HL-60 (cell line): Measurements from ENCODE around the gene AHRR.

Experiments used
- DNase-seq, 2 experiments: peaks; one replicate each; pipeline ENCODE4 v3.0.0-alpha.2; 2010 to 2020; ENCODE audit warnings: low read depth in 1 of 2, low spot score in 1 of 2
- H3K27ac ChIP-seq: fragments of 250-450 bp; sonication (Bioruptor Pico); replicated peaks from 2 replicates; pipeline ENCODE4 v1.5.1; 2020; ENCODE audit warnings: mild to moderate bottlenecking, moderate library complexity
- H3K27me3 ChIP-seq: fragments of 250-450 bp; sonication (Bioruptor Pico); 2 replicates; pipeline ENCODE4 v1.5.1; 2021; ENCODE audit warnings: mild to moderate bottlenecking, moderate library complexity; ENCODE audit not compliant: insufficient read depth, poor library complexity, severe bottlenecking
- H3K4me3 ChIP-seq: replicated peaks from 2 replicates; pipeline ENCODE4 v1.5.1; 2011; ENCODE audit warnings: mild to moderate bottlenecking, control low read depth, low read length; ENCODE audit not compliant: insufficient read depth
- GABPA ChIP-seq: IDR thresholded peaks from 2 replicates; pipeline ENCODE4 v1.6.1; 2012; ENCODE audit warnings: low read depth
- POLR2AphosphoS5 ChIP-seq: IDR thresholded peaks from 2 replicates; pipeline ENCODE4 v1.6.1; 2012; ENCODE audit warnings: low read depth
- SPI1 ChIP-seq: IDR thresholded peaks from 2 replicates; pipeline ENCODE4 v1.6.1; 2012; ENCODE audit warnings: low read depth, mild to moderate bottlenecking, borderline replicate concordance
- TF ChIP-seq, protein P1 (sequence below): IDR thresholded peaks from one replicate; pipeline ENCODE4 v1.5.1; 2011; ENCODE audit warnings: low read length, control low read depth, inconsistent platforms; ENCODE audit not compliant: insufficient read depth
- TF ChIP-seq, protein P2 (sequence below): IDR thresholded peaks from 2 replicates; pipeline ENCODE4 v1.6.1; 2012; ENCODE audit warnings: low read depth; ENCODE audit not compliant: insufficient replicate concordance

AHRR gene

DNA sequence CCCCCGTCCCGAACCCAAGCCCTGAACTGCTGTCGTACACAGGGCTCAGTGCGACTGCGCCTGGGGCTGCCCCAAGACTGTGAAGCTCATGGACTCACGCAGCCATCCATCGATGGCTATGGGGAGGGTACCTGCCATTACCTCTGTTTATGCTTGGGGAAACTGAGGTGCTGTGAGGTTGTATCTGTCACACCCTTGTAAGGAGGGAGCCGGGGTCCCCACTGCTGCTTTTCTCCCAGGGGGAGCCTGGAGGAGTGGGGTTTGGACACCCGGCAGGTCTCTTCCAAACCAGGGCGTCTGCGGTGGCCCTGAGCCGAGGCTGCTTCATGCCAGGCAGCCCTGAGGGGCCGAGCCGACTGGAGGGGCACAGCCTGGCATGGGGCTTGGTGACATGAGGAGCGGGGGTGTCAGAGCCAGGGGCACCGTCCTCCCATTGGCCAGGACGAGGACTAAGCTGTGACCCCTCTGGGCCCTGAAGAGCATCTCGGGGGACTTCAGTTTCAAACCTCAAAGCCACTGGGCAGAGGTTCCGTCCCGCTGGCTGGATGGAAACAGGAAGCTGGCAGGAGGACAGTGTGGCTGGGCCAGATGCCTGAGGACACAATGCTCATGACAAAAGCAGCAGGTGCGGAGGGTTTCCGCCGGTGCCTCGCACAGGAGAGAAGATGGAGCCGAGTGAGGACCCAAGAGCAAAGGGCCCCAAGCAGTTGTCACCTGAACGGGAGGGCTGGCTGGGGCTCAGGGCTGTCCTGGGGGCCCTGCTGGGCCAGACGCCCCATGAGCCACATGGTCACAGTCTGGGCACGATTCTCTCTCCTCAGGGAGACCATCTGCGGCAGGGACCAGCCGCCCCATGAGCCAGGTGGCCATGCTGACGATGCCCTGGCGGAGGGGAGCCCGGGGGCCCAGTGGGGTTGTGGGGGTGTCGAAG lies 67.0 kb downstream of the AHRR start:
- TF ChIP-seq, protein P1, sequence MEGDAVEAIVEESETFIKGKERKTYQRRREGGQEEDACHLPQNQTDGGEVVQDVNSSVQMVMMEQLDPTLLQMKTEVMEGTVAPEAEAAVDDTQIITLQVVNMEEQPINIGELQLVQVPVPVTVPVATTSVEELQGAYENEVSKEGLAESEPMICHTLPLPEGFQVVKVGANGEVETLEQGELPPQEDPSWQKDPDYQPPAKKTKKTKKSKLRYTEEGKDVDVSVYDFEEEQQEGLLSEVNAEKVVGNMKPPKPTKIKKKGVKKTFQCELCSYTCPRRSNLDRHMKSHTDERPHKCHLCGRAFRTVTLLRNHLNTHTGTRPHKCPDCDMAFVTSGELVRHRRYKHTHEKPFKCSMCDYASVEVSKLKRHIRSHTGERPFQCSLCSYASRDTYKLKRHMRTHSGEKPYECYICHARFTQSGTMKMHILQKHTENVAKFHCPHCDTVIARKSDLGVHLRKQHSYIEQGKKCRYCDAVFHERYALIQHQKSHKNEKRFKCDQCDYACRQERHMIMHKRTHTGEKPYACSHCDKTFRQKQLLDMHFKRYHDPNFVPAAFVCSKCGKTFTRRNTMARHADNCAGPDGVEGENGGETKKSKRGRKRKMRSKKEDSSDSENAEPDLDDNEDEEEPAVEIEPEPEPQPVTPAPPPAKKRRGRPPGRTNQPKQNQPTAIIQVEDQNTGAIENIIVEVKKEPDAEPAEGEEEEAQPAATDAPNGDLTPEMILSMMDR = no peak
- peak; percentile 24; the same call in 1 of the 2 replicates for TF ChIP-seq POLR2AphosphoS5
- H3K27ac ChIP-seq = peak overlapping the region; percentile 67
- H3K27me3 ChIP-seq = no peaks in the 10 kb centered on the region
- peak in 1 of 2 experiments; percentile 36 for DNase-seq
- H3K4me3 ChIP-seq = no peak overlapping the region

DNA sequence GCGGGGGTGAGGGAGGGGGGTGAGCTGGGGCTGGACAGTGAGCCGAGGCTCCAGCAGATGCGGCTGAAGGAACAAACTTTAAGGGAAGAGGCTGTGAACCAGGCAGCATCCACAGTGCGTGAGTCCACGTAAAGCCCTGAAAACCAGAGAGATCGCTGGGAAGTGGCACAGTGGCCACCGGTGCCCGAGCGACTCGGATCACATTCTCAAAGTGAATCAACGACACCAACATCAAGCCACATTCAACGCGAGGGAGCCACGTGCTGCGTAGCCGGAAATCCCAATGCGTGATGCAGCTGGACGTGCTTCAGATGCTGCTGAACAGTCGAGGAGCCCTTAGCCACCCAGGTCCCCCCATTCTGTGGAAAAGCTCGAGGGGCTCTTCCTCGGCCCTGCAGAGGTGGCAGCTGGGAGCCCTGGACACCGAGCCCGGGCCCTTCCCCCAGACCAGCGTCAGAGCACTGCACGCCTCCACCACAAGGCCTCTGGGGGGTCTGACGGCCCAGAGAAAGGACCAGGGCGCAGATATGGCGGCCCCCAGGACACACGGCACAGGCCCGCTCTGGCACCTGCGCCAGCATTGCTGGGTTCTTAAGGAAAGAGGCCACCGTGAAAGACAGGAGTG lies 67.8 kb downstream of the AHRR start:
- H3K4me3 ChIP-seq = no peak overlapping the region
- H3K27me3 ChIP-seq = no peaks in the 10 kb centered on the region
- no peak for TF ChIP-seq SPI1
- DNase-seq = peak in 1 of 2 experiments; percentile 0
- peak overlapping the region; percentile 67 for H3K27ac ChIP-seq

DNA sequence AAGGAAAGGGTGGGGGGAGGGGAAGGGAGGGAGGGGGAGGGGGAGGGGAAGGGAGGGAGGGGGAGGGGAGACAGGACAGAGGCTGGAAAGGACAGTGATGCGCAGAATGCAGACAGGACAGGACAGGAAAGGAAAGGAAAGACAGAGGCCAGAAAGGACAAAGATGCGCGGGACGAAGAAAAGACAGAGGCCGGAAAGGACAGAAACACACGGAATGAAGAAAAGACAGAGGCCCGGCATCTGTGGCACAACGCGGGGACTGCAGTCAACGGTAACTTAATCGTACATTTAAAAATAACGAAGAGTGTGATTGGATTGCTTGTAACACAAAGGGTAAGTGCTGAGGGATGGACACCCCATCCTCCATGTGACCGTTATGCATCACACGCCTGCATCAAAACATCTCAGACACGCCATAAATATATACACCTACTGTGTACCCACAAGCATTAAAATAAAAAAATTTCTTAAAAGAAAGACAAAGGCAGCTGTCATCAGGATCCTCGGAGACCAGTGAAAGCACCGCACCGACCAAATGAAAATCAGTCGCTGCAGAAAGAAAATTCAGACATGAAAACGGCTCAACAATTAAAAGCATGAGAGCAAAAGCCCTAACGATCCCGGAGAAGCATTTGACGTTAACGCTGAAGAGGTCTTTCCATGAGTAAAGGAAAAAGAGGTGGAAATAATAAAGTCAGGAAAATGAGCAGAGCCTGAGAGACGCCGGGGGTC lies 68.5 kb downstream of the AHRR start:
- TF ChIP-seq POLR2AphosphoS5 = no peak
- TF ChIP-seq, protein P1 = no peak
- no peak for TF ChIP-seq GABPA
- no peak for TF ChIP-seq SPI1
- TF ChIP-seq, protein P2, sequence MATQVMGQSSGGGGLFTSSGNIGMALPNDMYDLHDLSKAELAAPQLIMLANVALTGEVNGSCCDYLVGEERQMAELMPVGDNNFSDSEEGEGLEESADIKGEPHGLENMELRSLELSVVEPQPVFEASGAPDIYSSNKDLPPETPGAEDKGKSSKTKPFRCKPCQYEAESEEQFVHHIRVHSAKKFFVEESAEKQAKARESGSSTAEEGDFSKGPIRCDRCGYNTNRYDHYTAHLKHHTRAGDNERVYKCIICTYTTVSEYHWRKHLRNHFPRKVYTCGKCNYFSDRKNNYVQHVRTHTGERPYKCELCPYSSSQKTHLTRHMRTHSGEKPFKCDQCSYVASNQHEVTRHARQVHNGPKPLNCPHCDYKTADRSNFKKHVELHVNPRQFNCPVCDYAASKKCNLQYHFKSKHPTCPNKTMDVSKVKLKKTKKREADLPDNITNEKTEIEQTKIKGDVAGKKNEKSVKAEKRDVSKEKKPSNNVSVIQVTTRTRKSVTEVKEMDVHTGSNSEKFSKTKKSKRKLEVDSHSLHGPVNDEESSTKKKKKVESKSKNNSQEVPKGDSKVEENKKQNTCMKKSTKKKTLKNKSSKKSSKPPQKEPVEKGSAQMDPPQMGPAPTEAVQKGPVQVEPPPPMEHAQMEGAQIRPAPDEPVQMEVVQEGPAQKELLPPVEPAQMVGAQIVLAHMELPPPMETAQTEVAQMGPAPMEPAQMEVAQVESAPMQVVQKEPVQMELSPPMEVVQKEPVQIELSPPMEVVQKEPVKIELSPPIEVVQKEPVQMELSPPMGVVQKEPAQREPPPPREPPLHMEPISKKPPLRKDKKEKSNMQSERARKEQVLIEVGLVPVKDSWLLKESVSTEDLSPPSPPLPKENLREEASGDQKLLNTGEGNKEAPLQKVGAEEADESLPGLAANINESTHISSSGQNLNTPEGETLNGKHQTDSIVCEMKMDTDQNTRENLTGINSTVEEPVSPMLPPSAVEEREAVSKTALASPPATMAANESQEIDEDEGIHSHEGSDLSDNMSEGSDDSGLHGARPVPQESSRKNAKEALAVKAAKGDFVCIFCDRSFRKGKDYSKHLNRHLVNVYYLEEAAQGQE = no peak
- peak in 1 of 2 experiments; percentile 0 for DNase-seq
- peak overlapping the region; percentile 67 for H3K27ac ChIP-seq

DNA sequence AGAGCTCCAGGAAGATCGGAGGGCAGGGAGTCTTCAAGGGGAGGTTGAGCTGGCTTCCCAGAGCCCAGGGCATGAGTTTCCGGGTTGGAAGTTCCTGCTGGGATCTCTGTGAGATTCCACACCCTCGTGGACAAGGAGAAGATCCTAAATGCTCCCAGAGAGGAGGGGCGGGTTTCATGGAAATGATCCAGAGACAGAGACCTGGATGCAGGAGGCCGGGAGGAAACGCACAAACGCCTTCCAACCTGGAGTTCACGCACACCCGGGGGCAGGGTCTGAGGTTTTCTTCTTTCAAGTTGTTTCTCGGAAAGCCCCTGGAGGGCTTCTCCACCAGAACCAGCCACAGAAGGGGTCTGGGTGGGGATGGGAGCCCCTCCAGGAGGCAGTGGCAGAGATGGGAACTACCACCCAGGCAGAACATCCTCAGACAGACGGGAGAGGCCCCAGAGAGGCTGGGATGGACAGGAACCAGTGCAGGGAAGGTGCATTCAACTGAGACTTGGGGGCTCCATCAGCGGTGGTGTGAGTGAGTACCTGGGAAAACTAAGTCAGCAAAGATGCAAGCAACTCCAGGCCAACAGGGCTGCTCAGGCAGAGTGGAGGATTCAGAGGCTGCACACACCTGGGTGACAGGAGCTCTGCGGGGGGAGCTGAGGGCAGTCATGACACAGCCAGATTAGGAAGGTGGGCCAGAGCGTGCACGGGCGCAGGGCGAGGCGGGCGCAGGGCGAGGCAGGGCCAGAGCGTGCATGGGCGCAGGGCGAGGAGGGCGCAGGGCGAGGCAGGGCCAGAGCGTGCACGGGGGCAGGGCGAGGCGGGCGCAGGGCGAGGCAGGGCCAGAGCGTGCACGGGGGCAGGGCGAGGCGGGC lies 69.3 kb downstream of the AHRR start:
- Histone ChIP-seq H3K27me3 (no peaks in the 10 kb centered on the region), H3K27ac (peak overlapping the region; percentile 67), H3K4me3 (no peak overlapping the region)
- TF ChIP-seq, protein P2 = no peak
- TF ChIP-seq GABPA = no peak
- no peak for TF ChIP-seq POLR2AphosphoS5
- TF ChIP-seq, protein P1 = no peak
- no peak for TF ChIP-seq SPI1
- no peak for DNase-seq

More for the DNA sequence above, 68.5 kb downstream of the AHRR start:
- Histone ChIP-seq H3K4me3 (no peak overlapping the region), H3K27me3 (no peaks in the 10 kb centered on the region)
